ENCODE data around the gene DBI.

DNA sequence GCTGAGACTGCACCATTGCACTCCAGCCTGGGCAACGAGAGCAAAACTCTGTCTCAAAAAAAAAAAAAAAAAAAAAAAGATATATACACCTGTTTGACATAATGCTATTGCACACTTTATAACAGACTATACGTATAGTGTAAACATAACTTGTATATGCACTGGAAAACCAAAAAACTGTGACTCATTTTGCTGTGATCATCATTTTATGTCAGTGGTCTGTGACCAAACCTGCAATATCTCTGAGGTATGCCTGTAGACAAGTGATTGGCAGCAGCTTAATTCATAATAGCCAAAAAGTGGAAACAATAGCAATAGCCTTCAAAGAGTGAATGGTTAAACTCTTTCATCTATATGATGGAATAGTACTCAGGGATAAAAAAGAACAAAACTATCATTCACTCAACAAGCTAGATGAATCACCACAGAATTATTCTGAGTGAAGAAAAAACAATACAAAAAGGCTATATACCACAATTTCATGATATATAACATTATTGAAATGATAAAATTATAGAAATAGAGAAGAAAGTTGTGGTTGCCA is 6.3 kb upstream of the DBI start:
- TF ChIP-seq, protein P1, sequence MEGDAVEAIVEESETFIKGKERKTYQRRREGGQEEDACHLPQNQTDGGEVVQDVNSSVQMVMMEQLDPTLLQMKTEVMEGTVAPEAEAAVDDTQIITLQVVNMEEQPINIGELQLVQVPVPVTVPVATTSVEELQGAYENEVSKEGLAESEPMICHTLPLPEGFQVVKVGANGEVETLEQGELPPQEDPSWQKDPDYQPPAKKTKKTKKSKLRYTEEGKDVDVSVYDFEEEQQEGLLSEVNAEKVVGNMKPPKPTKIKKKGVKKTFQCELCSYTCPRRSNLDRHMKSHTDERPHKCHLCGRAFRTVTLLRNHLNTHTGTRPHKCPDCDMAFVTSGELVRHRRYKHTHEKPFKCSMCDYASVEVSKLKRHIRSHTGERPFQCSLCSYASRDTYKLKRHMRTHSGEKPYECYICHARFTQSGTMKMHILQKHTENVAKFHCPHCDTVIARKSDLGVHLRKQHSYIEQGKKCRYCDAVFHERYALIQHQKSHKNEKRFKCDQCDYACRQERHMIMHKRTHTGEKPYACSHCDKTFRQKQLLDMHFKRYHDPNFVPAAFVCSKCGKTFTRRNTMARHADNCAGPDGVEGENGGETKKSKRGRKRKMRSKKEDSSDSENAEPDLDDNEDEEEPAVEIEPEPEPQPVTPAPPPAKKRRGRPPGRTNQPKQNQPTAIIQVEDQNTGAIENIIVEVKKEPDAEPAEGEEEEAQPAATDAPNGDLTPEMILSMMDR (IDR thresholded peaks at IDR 0.05), result no peak
- no peak for TF ChIP-seq POLR2AphosphoS5 (IDR thresholded peaks at IDR 0.05; ENCODE audit: low read depth, low read length)
